Hematopoietic multipotent progenitor cell treated with erythropoietin and hydrocortisone succinate and interleukin-3 and kit ligand, for 4 days (in vitro differentiated cells): ENCODE data around the gene CCN5.
A peak's percentile ranks its signal among the peaks of the same experiment; 100 is the strongest.
"Not testable (repeated sequence)": the region's sequence is repeated elsewhere in the genome, so short reads cannot be mapped to it uniquely, and the experiment has no call there.

Experiments used
- DNase-seq: peaks from one replicate; pipeline ENCODE4 v3.0.0-alpha.2; 2015

The CCN5 gene

GRCh38 chr20:44762466-44763140 is 47.4 kb downstream of the CCN5 start:
- DNase-seq: no peak

- DNase-seq: not testable (repeated sequence)
Observed at GRCh38 chr20:44763798-44764197, 48.6 kb downstream of the CCN5 start.

- DNase-seq: no peak
Observed at GRCh38 chr20:44765091-44765490, 49.9 kb downstream of the CCN5 start.

GRCh38 chr20:44765701-44766347 is 50.7 kb downstream of the CCN5 start:
- DNase-seq: no peak

GRCh38 chr20:44768256-44768655 is 53.1 kb downstream of the CCN5 start:
- no peak for DNase-seq

GRCh38 chr20:44768854-44769480 is 53.8 kb downstream of the CCN5 start:
- DNase-seq: no peak

- no peak for DNase-seq
Observed at GRCh38 chr20:44769481-44769863, 54.3 kb downstream of the CCN5 start.

GRCh38 chr20:44770484-44771171 is 55.5 kb downstream of the CCN5 start:
- DNase-seq: no peak

- no peak for DNase-seq
Observed at GRCh38 chr20:44771172-44771535, 56.0 kb downstream of the CCN5 start.

GRCh38 chr20:44772636-44773035 is 57.5 kb downstream of the CCN5 start:
- DNase-seq: no peak

GRCh38 chr20:44773070-44773829 is 58.1 kb downstream of the CCN5 start:
- DNase-seq: no peak

- DNase-seq: peak; percentile 66
Observed at GRCh38 chr20:44776980-44777379, 61.8 kb downstream of the CCN5 start.
